Tibial nerve (tissue), 4 donors: ENCODE results near the gene C16orf96.

Experiments used
- CTCF ChIP-seq, 5 experiments: fragments of 200-600 bp in 3 of 5; fragments of 450-650 bp in 2 of 5; sonication (generic) in 3 of 5; IDR thresholded peaks; one replicate each; pipeline ENCODE4 v1.5.1; 2016 to 2019; ENCODE audit warnings: antibody characterized with exemption in 5 of 5, mild to moderate bottlenecking in 3 of 5, moderate library complexity in 2 of 5
- EP300 ChIP-seq, 2 donors: sonication (generic); formaldehyde crosslinking; IDR thresholded peaks; one replicate each; pipeline ENCODE4 v1.6.1; 2017; ENCODE audit warnings: antibody characterized with exemption in 2 of 2, mild to moderate bottlenecking in 1 of 2
- POLR2A ChIP-seq, 2 donors: fragments of 450-650 bp; IDR thresholded peaks; one replicate each; pipeline ENCODE4 v1.6.1; 2017; ENCODE audit warnings: antibody characterized with exemption in 2 of 2, mild to moderate bottlenecking in 2 of 2, moderate library complexity in 2 of 2

- TF ChIP-seq CTCF (IDR thresholded peaks at IDR 0.05) (no peak), POLR2A (IDR thresholded peaks at IDR 0.05) (no peak), EP300 (IDR thresholded peaks at IDR 0.05) (no peak)
Measured at GRCh38 chr16:4611337-4612021, 55.3 kb downstream of the C16orf96 start.
